CD4-positive, alpha-beta T cell treated with Interleukin-6 at 100 ng/mL for 8 hours (primary cell): Measurements from ENCODE around the gene MEX3D.

ENCODE experiments used
- DNase-seq: peaks from one replicate; pipeline ENCODE4 v3.0.0-alpha.2; 2020; ENCODE audit warnings: mixed read lengths, low spot score

The MEX3D gene

DNA sequence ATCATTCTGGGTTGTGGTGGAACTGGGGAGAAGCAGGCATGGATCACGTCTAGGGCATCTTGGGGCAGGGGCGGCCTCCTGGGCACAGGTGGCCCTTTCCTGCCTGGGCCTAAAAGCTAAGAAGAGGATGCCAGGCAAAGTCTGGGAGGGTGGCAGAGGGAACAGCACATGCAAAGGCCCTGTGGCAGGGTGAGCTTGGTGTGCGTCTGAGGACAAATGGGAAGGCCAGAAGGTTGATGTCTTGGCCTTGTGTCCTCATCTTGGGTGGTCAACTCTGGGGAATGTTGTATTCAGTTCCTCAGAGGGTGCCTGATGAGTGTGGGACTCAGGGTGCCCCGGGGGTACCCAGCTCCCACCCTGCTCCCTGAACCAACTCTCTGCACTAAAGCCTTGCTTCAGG is 49.7 kb downstream of the MEX3D start:
- DNase-seq = no peak

DNA sequence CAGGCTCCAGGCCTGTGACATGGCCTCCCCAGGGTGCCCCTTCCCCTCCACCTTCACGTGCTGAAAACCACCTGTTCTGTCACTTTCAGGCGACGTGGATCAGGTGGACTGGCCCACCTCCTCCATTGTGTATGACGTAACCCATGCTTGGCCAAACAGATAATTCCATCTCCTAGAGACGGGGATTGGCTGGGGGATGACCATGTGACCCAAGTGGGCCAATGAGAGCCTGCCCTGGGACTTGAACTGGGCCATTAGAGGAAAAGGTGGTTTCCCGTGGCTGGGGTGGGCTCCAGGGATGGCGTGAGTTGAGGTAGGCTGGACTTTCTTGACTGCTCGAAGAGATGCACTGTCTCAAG is 51.8 kb downstream of the MEX3D start:
- DNase-seq = no peak

DNA sequence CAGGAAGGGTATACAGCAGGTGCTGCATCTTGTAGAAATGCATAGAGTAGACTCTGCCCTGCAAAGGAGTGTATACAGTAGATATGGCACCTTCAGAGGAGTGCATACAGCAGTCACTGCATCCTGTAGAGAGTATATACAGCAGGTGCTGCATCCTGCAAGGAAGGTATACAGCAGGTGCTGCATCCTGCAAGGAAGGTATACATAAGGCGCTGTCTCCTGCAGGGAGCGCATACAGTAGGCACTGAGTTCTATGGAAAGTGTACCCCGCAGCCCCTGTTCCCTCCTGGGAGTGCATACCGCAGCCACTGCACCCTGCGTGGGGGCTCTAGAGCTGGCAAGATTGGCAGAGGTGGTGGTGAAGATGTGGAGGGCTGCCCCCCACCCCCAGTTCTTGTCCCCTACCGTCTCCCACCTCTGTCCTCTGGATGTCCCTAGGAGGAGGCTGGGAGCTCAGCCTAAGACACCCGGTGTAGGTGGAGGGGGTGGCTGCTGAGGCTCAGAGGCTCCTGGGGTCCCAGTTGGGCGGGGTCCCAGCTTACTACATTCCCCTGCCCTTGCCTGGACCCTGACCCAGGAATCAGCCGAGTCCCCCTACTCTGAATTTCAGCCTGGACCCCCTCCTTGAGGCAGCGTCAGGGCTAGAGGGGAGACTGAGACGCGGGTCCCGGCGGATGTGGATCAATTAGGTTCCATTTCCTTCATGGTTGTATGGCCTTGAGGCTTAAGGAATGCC is 53.0 kb downstream of the MEX3D start:
- no peak for DNase-seq

- no peak for DNase-seq
Measured at GRCh38 chr19:1514295-1514661, 53.8 kb downstream of the MEX3D start.

DNA sequence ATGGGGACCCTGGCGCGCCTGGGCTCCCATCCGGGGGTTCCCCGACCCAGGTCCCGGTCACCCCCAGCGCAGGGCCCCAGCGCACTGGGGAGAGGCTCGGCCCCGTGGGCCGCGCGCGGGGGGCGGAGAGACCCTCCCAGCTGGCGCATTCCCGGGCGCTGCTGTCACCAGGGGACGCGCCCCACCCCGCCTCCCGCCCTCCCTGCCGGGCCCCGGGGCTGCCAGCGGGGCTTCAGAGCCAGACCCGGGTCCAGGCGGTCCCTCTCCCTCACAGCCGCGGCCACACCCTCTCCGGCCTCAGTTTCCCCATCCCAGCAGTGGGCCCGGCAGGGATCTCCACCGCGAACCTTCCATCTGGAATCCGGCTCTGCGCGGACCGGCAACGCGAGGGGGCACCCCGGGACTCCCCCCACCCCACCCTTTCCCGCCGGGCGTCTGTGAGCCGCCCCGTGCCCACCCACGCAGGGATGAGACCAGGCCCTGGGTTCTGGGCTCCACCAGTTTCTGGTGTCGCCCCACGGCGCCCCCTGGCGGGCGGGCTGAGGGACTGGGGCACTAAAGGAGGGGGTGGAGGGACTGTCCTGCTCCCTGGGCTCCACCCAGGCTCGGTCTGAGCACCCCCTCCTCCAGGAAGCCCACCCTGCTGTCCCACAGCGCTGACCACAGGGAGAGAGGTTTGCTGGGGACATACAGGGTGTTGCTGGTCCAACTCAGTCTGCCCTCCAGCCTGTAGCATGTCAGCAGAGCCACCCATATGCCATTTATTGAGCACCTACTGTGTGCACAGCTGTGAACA is 54.4 kb downstream of the MEX3D start:
- peak; percentile 59 for DNase-seq

GRCh38 chr19:1512671-1513498 is 55.2 kb downstream of the MEX3D start, which contains the start of gene ADAMTSL5:
Gene ADAMTSL5, minus strand, starts transcription at chr19:1513019. Its CDS starts 2,076 bp downstream, at chr19:1510943.
- DNase-seq = peak; percentile 67

DNA sequence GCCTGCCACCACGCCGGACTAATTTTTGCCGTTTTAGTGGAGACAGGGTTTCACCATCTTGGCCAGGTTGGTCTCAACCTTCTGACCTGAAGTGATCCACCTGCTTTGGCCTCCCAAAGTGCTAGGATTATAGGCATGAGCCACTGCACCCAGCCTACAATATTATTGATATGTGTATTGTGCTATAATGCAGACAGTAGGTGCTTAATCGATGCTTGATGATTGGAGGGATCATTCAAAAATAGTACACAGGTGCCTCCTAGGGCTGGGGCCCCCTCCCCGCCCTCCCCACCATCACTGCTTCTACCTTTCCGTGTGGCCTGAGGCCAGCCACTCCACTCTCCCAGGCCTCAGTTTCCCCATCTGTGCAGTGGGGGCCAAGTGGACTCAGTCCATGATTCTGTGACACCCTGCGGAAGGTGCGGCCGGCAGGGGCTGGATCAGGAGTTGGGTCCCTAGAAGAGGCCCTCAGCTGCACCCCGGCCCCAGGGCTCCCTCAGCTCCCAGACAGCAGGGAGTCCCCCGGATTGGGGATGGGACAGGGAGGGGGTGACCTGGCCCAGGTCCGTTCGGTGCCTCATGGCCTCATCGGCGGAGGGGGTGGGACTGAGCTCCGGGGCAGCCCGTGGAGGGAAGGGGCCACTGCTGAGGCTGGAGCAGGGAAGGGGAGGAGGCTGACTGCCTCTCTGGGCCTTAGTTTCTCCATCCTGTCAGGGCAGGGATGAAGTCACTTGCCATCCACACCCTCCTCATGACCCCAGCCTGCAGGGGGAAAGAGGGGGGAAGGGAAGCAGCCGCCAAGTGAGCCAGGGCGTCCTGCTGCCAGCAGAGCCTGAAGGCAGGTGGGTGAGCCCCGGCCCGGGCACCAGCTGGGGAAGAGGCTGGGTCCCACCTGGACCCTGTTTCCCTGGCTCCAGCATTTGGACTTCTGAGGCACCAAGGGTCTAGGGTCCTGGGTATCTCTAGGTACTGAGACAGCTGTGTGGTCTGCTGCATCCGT is 56.5 kb downstream of the MEX3D start:
- DNase-seq = no peak

DNA sequence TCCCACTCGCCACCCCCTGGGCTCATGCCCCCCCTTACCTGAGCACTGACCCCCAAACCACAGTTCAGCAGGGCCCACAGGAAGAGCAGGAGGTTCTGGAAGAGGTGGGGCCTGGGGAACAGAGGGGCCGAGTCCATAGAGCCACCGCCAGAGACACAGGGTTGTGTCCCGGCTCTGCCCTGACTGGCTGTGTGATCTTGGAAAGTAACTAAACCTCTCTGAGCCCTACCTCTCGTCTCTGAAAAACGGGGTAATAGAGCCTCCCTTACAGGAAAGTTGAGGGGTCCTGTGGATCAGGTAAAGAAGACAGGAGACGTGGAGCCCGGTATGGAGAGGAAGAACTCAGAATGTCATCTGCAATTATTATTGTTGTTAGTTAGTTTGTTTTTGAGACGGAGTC is 57.3 kb downstream of the MEX3D start:
- DNase-seq = no peak

GRCh38 chr19:1510442-1510806 is 57.7 kb downstream of the MEX3D start:
- DNase-seq = no peak

DNA sequence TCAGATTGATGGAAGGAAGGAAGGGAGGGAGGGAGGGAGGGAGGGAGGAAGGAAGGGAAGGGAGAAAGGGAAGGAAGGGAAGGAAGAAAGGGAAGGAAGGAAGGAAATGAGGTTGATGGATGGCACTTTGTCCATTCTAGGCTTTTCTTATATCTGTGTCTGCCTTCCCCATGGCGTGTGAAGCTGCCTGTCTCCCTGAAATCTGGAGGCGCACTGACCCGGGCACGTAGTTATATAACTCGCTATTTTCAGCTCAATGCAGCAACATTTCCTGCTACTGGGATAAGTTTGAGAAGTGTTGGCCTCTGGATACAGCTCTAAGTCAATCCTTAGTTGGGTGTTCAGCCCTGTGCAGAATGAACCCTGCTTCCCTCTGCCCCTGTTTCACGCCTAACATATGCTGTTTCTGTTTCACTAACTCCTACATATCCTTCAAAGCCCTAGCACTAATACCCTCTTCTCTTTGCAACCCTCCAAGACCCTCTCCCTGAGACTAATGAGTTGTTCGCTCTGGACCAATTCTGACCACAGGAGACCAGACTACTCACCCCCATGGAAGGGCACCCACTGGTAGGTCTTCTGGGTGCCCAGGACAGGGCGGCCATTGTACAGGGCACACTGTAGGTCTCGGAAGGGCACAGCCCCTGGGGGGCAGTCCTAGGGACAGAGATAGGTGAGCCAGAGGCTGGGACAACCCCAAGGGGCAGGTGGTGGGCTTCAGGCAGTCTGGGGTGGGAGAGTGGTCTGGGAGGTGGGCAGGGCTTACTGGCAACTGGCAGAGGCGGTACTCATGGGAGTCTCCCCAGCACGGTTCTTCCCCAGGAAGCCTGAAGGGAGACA is 58.3 kb downstream of the MEX3D start:
- DNase-seq = no peak

- no peak for DNase-seq
Measured at GRCh38 chr19:1508507-1508856, 59.6 kb downstream of the MEX3D start.

- DNase-seq = peak; percentile 92
Measured at GRCh38 chr19:1507763-1508506, 60.2 kb downstream of the MEX3D start.

DNA sequence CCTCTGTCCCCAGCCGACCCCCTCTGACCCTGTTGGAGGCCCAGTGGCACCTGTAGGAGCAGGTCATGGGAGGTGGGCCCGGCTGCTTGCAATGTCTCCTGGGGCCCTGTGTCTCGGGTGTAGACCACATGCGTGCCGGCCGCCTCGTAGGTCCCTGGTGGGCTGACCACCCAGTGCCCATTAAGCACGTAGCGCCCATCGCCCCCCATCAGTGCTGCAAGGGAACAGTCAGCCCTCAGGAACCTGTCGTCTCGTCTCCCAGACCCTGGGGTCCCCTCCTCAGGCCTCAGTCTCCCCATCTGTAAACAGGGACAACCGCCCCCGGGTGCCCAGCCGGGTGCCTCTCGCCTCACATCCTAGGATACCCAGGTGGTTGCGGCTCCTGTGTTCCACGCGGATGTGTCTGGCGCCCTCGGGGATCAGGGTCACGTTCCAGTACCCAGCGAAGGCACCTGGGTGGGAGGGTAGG is 60.9 kb downstream of the MEX3D start:
- DNase-seq = no peak

DNA sequence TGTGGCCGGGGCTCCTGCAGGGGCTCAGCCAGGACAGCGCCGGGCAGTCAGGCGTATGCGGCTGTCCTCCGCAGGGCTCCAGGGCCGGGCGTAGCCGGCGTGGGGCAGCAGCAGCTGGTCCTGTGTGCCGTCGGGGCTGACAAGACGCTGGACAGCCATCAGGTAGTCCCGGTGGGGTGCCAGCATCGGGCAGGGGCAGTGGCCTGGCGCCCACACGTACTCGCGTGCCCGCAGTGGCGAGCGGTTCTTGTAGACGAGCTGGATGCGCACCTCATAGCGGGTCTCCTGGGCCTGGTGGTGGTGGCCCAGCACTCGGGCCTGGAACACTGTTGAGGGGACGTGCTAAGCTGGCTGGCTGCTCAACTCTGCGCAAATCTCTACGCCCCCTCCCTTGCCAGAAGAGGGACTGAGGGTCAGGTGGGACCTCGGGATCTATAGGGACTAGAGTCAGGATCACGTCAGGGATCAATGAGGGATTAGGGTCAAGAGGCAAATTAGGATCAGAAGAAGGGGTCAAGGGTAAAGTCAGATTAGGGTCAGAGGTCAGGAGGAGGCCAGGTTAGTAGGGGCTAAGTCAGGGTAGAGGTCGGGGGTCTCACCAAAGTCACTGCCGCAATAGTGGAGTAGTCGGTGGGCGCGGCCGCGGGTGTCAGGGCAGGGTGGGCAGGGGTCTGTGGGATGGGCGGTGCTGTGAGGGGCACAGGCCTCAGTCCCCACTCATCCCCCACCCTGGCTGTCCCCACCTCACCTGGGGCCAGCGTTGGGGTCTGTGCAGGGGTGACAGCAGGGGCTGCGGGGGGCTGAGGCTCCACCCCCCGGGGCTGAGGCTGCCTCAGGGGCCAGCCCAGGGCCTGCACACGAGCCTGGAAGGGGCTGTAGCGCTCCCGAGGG is 61.9 kb downstream of the MEX3D start:
- DNase-seq = no peak

- DNase-seq = no peak
Measured at GRCh38 chr19:1505012-1505411, 63.1 kb downstream of the MEX3D start.
